Ishikawa (cell line): Measurements from ENCODE around the gene CDC20B.

Source experiments
- CEBPB ChIP-seq: IDR thresholded peaks from 2 replicates; pipeline ENCODE4 v1.6.1; 2012
- CREB1 ChIP-seq: IDR thresholded peaks from 2 replicates; pipeline ENCODE4 v1.6.1; 2012; ENCODE audit warnings: low read depth
- EGR1 ChIP-seq: IDR thresholded peaks from 2 replicates; pipeline ENCODE4 v1.6.1; 2012
- EP300 ChIP-seq: IDR thresholded peaks from 2 replicates; pipeline ENCODE4 v1.6.1; 2012; ENCODE audit warnings: borderline replicate concordance
- FOXM1 ChIP-seq: IDR thresholded peaks from 2 replicates; pipeline ENCODE4 v1.6.1; 2012; ENCODE audit warnings: low read depth, borderline replicate concordance
- MAX ChIP-seq: IDR thresholded peaks from 2 replicates; pipeline ENCODE4 v1.6.1; 2012
- NFIC ChIP-seq: IDR thresholded peaks from 2 replicates; pipeline ENCODE4 v1.6.1; 2012
- RAD21 ChIP-seq: IDR thresholded peaks from 2 replicates; pipeline ENCODE4 v1.6.1; 2012; ENCODE audit warnings: low read depth
- REST ChIP-seq: IDR thresholded peaks from 2 replicates; pipeline ENCODE4 v1.6.1; 2012; ENCODE audit warnings: low read depth, mild to moderate bottlenecking
- TAF1 ChIP-seq: IDR thresholded peaks from 2 replicates; pipeline ENCODE4 v1.6.1; 2012; ENCODE audit warnings: low read depth, mild to moderate bottlenecking
- TCF12 ChIP-seq: IDR thresholded peaks from 2 replicates; pipeline ENCODE4 v1.6.1; 2012; ENCODE audit warnings: low read depth
- TEAD4 ChIP-seq: IDR thresholded peaks from 2 replicates; pipeline ENCODE4 v1.6.1; 2012
- USF1 ChIP-seq: IDR thresholded peaks from 2 replicates; pipeline ENCODE4 v1.6.1; 2012
- YY1 ChIP-seq: IDR thresholded peaks from 2 replicates; pipeline ENCODE4 v1.6.1; 2012; ENCODE audit warnings: low read depth
- ZBTB7A ChIP-seq: IDR thresholded peaks from 2 replicates; pipeline ENCODE4 v1.6.1; 2012; ENCODE audit warnings: low read depth

The CDC20B gene

DNA sequence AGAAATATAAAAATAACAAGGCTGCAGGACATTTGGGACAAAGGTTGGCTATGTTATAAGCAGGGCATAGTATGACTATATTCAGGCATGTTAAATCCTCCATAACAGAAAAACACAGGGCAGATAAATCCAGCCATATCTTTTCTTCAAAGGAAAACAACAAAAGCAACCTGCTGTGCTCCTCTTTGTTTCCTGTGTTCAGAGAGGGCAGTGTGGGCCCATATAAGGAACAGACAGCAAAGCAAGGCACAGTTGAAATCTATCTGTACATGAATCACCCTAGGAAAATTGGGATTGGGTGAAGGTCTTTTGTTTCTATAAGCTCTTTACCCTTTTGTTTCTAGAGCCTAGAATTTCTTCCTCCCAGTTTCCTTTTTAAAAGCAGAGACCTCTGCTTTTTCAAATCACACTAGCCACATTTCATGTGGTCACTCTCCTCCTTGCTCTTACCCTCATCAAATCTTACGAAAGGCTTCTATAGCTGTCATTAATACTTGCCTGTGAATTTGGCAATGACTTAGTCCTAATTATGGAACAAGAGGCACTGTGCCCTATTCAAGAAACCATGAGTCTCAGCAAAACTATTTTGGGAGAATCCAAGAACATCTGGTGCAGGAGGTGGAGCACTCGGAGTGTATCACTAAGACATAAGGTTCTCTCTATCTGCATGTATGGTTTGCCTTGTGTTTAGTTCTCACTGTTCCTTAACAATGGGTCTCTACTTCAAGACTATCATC lies 68.8 kb downstream of the CDC20B start:
- TF ChIP-seq FOXM1 = no peak
- TF ChIP-seq TEAD4 = no peak
- TF ChIP-seq REST = no peak
- no peak for TF ChIP-seq EGR1
- no peak for TF ChIP-seq YY1
- no peak for TF ChIP-seq NFIC
- TF ChIP-seq CREB1 = no peak
- no peak for TF ChIP-seq RAD21
- TF ChIP-seq USF1 = no peak
- no peak for TF ChIP-seq ZBTB7A
- no peak for TF ChIP-seq TAF1
- no peak for TF ChIP-seq TCF12

- TF ChIP-seq RAD21 (no peak), REST (no peak), FOXM1 (no peak), YY1 (no peak), MAX (no peak), CEBPB (no peak), CREB1 (no peak), EP300 (no peak)
Observed at GRCh38 chr5:55102348-55102747, 70.6 kb downstream of the CDC20B start, which contains the start of gene GZMA. GZMA (plus strand) TSS chr5:55102646; CDS start chr5:55102683, 37 bp downstream.

DNA sequence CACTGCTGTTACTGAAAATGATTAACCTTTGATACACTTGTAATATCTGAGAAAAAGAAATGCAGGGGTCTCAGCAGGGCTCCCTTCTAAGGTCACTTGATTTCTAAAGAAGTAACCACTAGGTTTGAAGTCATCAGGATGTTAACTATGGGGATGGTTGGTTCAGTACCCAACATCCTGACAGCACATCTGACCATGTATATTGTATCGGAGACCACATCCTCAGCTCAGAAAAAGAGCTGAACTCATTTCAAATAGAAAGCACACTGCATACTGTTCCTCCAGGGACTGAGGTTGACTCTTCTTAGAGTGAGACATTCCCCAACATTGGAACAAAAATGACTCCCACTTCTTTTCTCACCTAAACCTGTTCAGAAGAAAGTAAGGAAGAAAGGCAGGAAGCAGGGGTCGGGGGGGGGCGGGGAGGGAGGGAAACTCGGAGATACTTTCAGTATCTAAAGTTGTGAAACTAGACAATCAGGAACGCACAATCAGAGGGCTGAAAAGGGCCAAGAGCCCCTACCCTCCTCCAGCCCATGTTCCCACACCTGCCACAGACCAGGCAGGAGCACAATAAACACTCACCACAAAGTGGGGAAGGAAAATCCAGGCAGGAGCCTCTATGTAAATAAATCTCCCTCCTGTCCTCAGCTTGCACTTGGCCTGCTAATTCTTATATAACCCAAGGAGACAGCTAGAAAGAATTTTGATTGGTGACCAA lies 71.3 kb downstream of the CDC20B start:
- TF ChIP-seq MAX (no peak), CREB1 (no peak), FOXM1 (no peak), CEBPB (no peak), TEAD4 (no peak), EGR1 (no peak), EP300 (no peak), TAF1 (no peak), USF1 (no peak), YY1 (no peak), REST (no peak), NFIC (no peak), ZBTB7A (no peak), TCF12 (no peak), RAD21 (no peak)

- TF ChIP-seq CEBPB (no peak), USF1 (no peak), YY1 (no peak), MAX (no peak), RAD21 (no peak), EGR1 (no peak), REST (no peak), EP300 (no peak), CREB1 (no peak), TAF1 (no peak), TCF12 (no peak), TEAD4 (no peak), ZBTB7A (no peak), FOXM1 (no peak)
Observed at GRCh38 chr5:55096861-55097260, 76.1 kb downstream of the CDC20B start.
